ENCODE data around the gene FAXDC2.

GRCh38 chr5:154830596-154830995 is 19.8 kb downstream of the FAXDC2 start:
- TF ChIP-seq CTCF (CRISPR knock-in tag; IDR thresholded peaks at IDR 0.05) (no peak), LBX2 (CRISPR knock-in tag; IDR thresholded peaks at IDR 0.05; ENCODE audit: borderline replicate concordance) (no peak), EED (CRISPR knock-in tag; IDR thresholded peaks at IDR 0.05) (no peak), NPAS2 (CRISPR knock-in tag; IDR thresholded peaks at IDR 0.05; ENCODE audit: borderline replicate concordance) (no peak), PRDM4 (CRISPR knock-in tag; IDR thresholded peaks at IDR 0.05; ENCODE audit: borderline replicate concordance) (no peak), ZBTB26 (CRISPR knock-in tag; IDR thresholded peaks at IDR 0.05; ENCODE audit: borderline replicate concordance) (no peak)

All from HepG2 (cell line).